C4-2B (cell line): ENCODE measurements around the gene TEX52.

ENCODE experiments used
- H3K27ac ChIP-seq: fragments of 450-650 bp; 2 replicates; pipeline ENCODE4 v1.5.1; 2017
- ZFX ChIP-seq: fragments of 450-650 bp; IDR thresholded peaks from 2 replicates; pipeline ENCODE4 v1.6.1; 2017
- TF ChIP-seq, protein P1 (sequence below): fragments of 450-650 bp; conservative IDR thresholded peaks from 2 replicates; pipeline ENCODE4 v1.5.1; 2017; ENCODE audit warnings: mild to moderate bottlenecking

TEX52 gene

GRCh38 chr12:2819810-2820209, 37.0 kb downstream of the TEX52 start:
- no peak for TF ChIP-seq ZFX
- TF ChIP-seq, protein P1, sequence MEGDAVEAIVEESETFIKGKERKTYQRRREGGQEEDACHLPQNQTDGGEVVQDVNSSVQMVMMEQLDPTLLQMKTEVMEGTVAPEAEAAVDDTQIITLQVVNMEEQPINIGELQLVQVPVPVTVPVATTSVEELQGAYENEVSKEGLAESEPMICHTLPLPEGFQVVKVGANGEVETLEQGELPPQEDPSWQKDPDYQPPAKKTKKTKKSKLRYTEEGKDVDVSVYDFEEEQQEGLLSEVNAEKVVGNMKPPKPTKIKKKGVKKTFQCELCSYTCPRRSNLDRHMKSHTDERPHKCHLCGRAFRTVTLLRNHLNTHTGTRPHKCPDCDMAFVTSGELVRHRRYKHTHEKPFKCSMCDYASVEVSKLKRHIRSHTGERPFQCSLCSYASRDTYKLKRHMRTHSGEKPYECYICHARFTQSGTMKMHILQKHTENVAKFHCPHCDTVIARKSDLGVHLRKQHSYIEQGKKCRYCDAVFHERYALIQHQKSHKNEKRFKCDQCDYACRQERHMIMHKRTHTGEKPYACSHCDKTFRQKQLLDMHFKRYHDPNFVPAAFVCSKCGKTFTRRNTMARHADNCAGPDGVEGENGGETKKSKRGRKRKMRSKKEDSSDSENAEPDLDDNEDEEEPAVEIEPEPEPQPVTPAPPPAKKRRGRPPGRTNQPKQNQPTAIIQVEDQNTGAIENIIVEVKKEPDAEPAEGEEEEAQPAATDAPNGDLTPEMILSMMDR = no peak
- H3K27ac ChIP-seq = no peak overlapping the region

- H3K27ac ChIP-seq = peak overlapping the region; percentile 89
- no peak for TF ChIP-seq ZFX
- TF ChIP-seq, protein P1 = peak; percentile 88
Observed at GRCh38 chr12:2813214-2814185, 43.3 kb downstream of the TEX52 start.

DNA sequence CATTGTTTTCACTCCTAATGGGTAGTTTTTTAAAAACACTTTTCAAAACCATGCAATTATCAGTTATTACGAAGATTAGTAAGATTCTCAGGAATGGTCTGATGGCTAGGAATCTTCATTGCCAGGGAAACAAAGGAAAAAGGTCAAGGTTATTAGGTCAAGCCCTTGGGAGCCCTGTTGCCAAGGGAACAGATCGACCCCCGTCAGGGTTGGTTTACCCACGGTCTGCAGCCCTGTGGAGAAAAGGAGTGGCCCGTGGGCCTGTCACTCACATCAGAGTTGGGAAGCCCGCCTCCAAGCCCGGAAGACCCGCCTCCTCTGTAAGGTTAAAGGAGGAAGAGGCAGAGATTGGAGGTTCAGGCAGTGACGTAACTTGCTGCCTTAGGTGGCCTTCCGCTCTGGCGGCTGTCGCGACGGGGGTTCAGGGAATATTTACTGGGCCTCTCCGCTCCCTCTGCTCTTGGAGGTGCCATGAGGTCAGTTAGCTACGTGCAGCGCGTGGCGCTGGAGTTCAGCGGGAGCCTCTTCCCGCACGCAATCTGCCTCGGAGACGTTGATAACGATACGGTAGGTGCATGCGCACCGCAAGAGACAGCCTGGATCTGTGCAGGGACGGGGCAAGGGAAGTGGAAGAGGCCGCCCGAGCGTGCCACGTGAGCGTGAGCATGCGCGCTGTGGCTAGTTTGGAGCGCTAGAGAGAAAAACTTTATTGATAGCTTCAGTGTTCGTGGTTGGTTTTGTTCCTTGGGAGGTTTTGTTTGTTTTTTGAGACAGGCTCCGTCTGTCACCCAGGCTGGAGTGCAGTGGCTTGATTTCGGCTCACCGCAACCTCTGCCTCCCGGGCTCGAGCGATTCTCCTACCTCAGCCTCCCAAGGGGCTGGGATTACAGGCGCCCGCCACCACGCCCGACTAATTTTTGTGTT, 44.3 kb downstream of the TEX52 start, which contains the start of gene ITFG2:
TSS of gene ITFG2 (plus strand) at position 379 of the 924 bp plus-strand sequence. CDS start at position 472, 93 bp downstream.
- TF ChIP-seq ZFX = peak; percentile 92
- TF ChIP-seq, protein P1 = no peak
- peak within 1 kb of the TSS; percentile 89 for H3K27ac ChIP-seq

GRCh38 chr12:2811801-2812200, 45.0 kb downstream of the TEX52 start:
- TF ChIP-seq, protein P1 = no peak
- TF ChIP-seq ZFX = no peak
- peak overlapping the region; percentile 21; the same call in 1 of the 2 replicates for H3K27ac ChIP-seq

DNA sequence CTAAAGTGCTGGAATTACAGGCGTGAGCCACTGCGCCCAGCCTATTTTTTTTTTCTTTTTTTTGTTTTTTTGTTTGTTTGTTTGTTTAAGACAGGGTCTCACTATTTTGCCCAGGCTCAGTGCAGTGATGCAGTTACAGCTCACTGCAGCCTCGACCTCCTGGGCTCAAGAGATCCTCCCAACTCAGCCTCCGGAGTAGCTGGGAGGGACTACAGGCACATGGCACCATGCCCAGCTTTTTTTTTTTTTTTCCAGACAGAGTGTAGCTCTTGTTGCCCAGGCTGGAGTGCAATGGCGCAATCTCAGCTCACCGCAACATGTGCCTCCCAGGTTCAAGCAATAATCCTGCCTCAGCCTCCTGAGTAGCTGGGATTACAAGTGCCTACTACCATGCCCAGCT, 50.1 kb downstream of the TEX52 start:
- no peak overlapping the region for H3K27ac ChIP-seq
- no peak for TF ChIP-seq ZFX

DNA sequence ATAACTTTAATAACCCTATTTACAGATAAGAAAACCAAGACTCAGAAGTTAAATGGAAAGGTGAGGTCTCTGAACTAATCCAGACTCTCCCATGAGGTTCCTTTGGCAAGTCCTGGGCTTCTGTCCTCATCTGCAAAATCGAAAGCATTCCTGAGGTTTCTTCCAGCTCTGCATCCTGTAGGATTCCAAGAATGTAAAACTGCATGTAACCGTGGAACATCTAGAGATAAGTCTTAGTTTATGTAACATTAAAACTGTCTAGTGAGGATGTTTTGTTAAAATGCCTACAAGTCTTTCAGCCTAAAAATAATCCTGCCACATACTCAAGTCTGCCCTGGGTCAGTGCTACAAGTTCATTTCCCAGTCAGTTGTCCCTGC, 51.7 kb downstream of the TEX52 start:
- H3K27ac ChIP-seq = no peak overlapping the region
- TF ChIP-seq, protein P1 = no peak
- no peak for TF ChIP-seq ZFX

GRCh38 chr12:2804393-2805142, 52.3 kb downstream of the TEX52 start:
- TF ChIP-seq, protein P1 = no peak
- no peak for TF ChIP-seq ZFX
- H3K27ac ChIP-seq = no peak overlapping the region
